ENCODE results near the gene HMCN2.

The HMCN2 gene

GRCh38 chr9:130462685-130463540 lies 197.4 kb downstream of the HMCN2 start:
- no peak for TF ChIP-seq CTCF (IDR thresholded peaks at IDR 0.05; ENCODE audit: insufficient read depth, low read depth, low read length, missing control alignments)
- DNase-seq (ENCODE audit: low read depth), result no peak
- no peak overlapping the region for H3K4me3 ChIP-seq (ENCODE audit: low read length)

- no peak overlapping the region for H3K4me3 ChIP-seq (ENCODE audit: low read length)
- DNase-seq (ENCODE audit: low read depth), result no peak
- no peak for TF ChIP-seq CTCF (IDR thresholded peaks at IDR 0.05; ENCODE audit: insufficient read depth, low read depth, low read length, missing control alignments)
These were observed 198.5 kb downstream of the HMCN2 start for GRCh38 chr9:130463763-130464745.

- DNase-seq (ENCODE audit: low read depth), result no peak
- H3K4me3 ChIP-seq (ENCODE audit: low read length), result no peak overlapping the region
- no peak for TF ChIP-seq CTCF (IDR thresholded peaks at IDR 0.05; ENCODE audit: insufficient read depth, low read depth, low read length, missing control alignments)
These were observed 200.0 kb downstream of the HMCN2 start for GRCh38 chr9:130465383-130466096.

- no peak overlapping the region for H3K4me3 ChIP-seq (ENCODE audit: low read length)
- DNase-seq (ENCODE audit: low read depth), result no peak
- TF ChIP-seq CTCF (IDR thresholded peaks at IDR 0.05; ENCODE audit: insufficient read depth, low read depth, low read length, missing control alignments), result no peak
These were observed 201.1 kb downstream of the HMCN2 start for GRCh38 chr9:130466537-130467217.

GRCh38 chr9:130467316-130467715 lies 201.8 kb downstream of the HMCN2 start:
- DNase-seq (ENCODE audit: low read depth), result no peak
- no peak overlapping the region for H3K4me3 ChIP-seq (ENCODE audit: low read length)
- no peak for TF ChIP-seq CTCF (IDR thresholded peaks at IDR 0.05; ENCODE audit: insufficient read depth, low read depth, low read length, missing control alignments)

GRCh38 chr9:130468566-130468965 lies 203.0 kb downstream of the HMCN2 start:
- DNase-seq (ENCODE audit: low read depth), result no peak
- no peak overlapping the region for H3K4me3 ChIP-seq (ENCODE audit: low read length)
- no peak for TF ChIP-seq CTCF (IDR thresholded peaks at IDR 0.05; ENCODE audit: insufficient read depth, low read depth, low read length, missing control alignments)

All from epithelial cell of esophagus (primary cell).